Spleen (tissue), 11 donors: ENCODE results near the gene SLC48A1. TPM values are rescaled to one million over a fixed set of nuclear protein-coding genes. Genes with fewer than 3 reads are reported as not detected.

Experiments
- DNase-seq: peaks from one replicate; pipeline ENCODE4 v3.0.0-alpha.2; 2020
- H3K27ac ChIP-seq, 8 donors: fragments of 200-600 bp; sonication (generic) in 7 of 8; 1 replicate in 4 of 8; 2 replicates in 4 of 8; pipeline versions ENCODE4 v1.5.0 to v1.8.0; 2016 to 2021; ENCODE audit warnings: inconsistent platforms in 4 of 8, mild to moderate bottlenecking in 4 of 8, moderate library complexity in 1 of 8
- H3K27me3 ChIP-seq, 7 donors: fragments of 200-600 bp; sonication (generic) in 6 of 7; replicated peaks in 1 of 7; 1 replicate in 4 of 7; 2 replicates in 3 of 7; pipeline versions ENCODE4 v1.5.0 to v1.8.0; 2016 to 2021; ENCODE audit warnings: inconsistent platforms in 3 of 7, mild to moderate bottlenecking in 1 of 7
- H3K36me3 ChIP-seq, 6 donors: fragments of 200-600 bp; sonication (generic) in 5 of 6; 1 replicate in 4 of 6; 2 replicates in 2 of 6; pipeline versions ENCODE4 v1.5.0 to v1.8.0; 2016 to 2021; ENCODE audit warnings: inconsistent platforms in 2 of 6
- H3K4me1 ChIP-seq, 6 donors: fragments of 200-600 bp; sonication (generic) in 5 of 6; 1 replicate in 3 of 6; 2 replicates in 3 of 6; pipeline versions ENCODE4 v1.5.0 to v1.8.0; 2016 to 2021; ENCODE audit warnings: inconsistent platforms in 3 of 6
- H3K4me3 ChIP-seq, 8 donors: fragments of 200-600 bp; sonication (generic) in 7 of 8; 1 replicate in 4 of 8; 2 replicates in 4 of 8; pipeline versions ENCODE4 v1.5.0 to v1.8.0; 2016 to 2021; ENCODE audit warnings: inconsistent platforms in 4 of 8, mild to moderate bottlenecking in 4 of 8, moderate library complexity in 2 of 8
- H3K9me3 ChIP-seq, 8 donors: fragments of 200-600 bp; sonication (generic) in 7 of 8; 1 replicate in 4 of 8; 2 replicates in 4 of 8; pipeline versions ENCODE4 v1.5.0 to v1.8.0; 2016 to 2021; ENCODE audit warnings: inconsistent platforms in 4 of 8
- CTCF ChIP-seq, 11 experiments: fragments of 200-600 bp in 7 of 11; fragments of 450-650 bp in 4 of 11; sonication (generic) in 4 of 11; IDR thresholded peaks in 8 of 11; conservative IDR thresholded peaks in 3 of 11; 1 replicate in 7 of 11; 2 replicates in 4 of 11; pipeline versions ENCODE4 v1.4.0 to v1.8.0; 2016 to 2021; ENCODE audit warnings: antibody characterized with exemption in 11 of 11, inconsistent platforms in 4 of 11, mild to moderate bottlenecking in 1 of 11
- POLR2A ChIP-seq, 3 donors: fragments of 450-650 bp; IDR thresholded peaks; one replicate each; pipeline ENCODE4 v1.5.1; 2017; ENCODE audit warnings: antibody characterized with exemption in 3 of 3, mild to moderate bottlenecking in 1 of 3
- POLR2AphosphoS5 ChIP-seq, 3 donors: sonication (generic); formaldehyde crosslinking; IDR thresholded peaks; one replicate each; pipeline ENCODE4 v1.5.1; 2017; ENCODE audit warnings: antibody characterized with exemption in 3 of 3
- WGBS, 5 donors: extraction: QIAGEN DNeasy Blood & Tissue Kit in 3 of 5; methylation state at CpG; one replicate each; pipeline versions ENCODE4 v1.1.5 to v1.1.7; 2013 to 2018; 5-methylcytosine and 5-hydroxymethylcytosine counted together
- intact Hi-C: fragments of 100-400 bp; cut with DNase I; formaldehyde crosslinking; loops from one replicate; pipeline ENCODE4 v1.15.0; 2023; ENCODE audit warnings: low total_unique reads
- polyA plus RNA-seq, 3 donors: library from polyadenylated mRNA; stranded (reverse); fragments of 200-250 nt; gene quantifications; one replicate each; pipeline ENCODE4 v1.2.1, GENCODE V29; 2013
- total RNA-seq, 7 donors: library from RNA; depleted of rRNA in 3 of 7; stranded (reverse); fragments of >200 nt in 3 of 7; fragmentation: NEBNext Ultra II Directional in 4 of 7; extraction: Animal tissue kit (Norgen Biotek cat#: 25700) in 4 of 7; gene quantifications; one replicate each; pipeline versions ENCODE4 v1.1.0 to v1.2.1, GENCODE V29; 2016 to 2021
- donor health status: healthy with polysubstance abuse.
- donor health status: DM: no; HTN: no; CAD: no; lungs with moderate emphysema.
- donor health status: DM: no; HTN: no; CAD: no.
- donor health status: Bipolar disorder and iron deficiency.
- donor health status: healthy.
- donor health status: DM: no; HTN: no; CAD: no.
- donor health status: DM: yes; HTN: yes; CAD: no.

SLC48A1 gene
- total and polyA plus RNA-seq, 10 donors = 8.4 to 66.4 (median 38.0) TPM

- no peaks in the 10 kb centered on the region for H3K9me3 ChIP-seq
- H3K27ac ChIP-seq = peak overlapping the region; percentile 91 to 98 (median 96)
- H3K36me3 ChIP-seq = peaks cover 0 to 11% (median 0%) of the 10 kb centered on the region in 6 donors
- H3K27me3 ChIP-seq = no peaks in the 10 kb centered on the region
- 21 to 53% (median 47%) methylated on average over 3 of the region's 3 CpGs for WGBS, 5 donors
- peak; percentile 74 for DNase-seq
- peaks cover 64 to 93% (median 76%) of the 10 kb centered on the region in 6 donors for H3K4me1 ChIP-seq
- peak overlapping the region in 7 of 8 donors; percentile 71 to 82 (median 79) for H3K4me3 ChIP-seq
- TF ChIP-seq CTCF (IDR thresholded peaks at IDR 0.05 in 8 of 11, conservative IDR thresholded peaks at IDR 0.05 in 3 of 11) = no peak
- no peak for TF ChIP-seq POLR2A (IDR thresholded peaks at IDR 0.05)
- no peak for TF ChIP-seq POLR2AphosphoS5 (IDR thresholded peaks at IDR 0.05)
- intact Hi-C loops = no loop called here
Measured at GRCh38 chr12:47818007-47818376, 45.0 kb downstream of the SLC48A1 start.

DNA sequence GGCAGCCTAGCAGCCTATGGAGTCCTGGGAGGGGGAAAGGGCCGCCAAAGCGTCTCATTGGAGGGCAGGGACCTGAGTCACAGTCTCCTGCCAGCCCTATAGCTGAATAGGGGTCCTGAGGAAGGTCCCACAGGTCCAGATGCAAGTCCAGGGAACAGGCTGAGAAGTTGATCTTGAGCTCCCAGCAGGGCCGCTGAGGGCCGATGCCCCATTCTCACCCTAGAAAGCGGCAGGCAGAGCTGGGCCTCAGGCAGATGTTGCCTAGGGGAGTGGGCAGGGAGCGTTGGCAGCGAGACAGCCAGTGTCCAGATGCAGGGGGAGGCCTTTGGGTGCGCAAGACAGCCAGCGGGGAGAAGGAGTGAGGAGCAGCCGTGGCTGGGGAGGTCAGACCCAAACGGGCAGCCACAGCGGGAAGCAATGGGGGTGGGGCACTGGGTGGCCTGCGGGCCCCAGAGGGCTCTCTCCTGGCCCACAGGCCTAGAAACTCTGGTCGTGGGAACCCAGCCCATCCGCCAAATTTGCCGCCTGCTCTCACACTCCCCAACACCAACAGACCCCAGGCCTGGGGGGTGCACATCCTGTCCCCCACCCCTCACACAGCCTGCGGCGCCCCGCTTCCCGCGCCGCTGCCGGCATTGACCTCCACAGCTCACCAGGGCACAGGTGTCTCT, 45.6 kb downstream of the SLC48A1 start:
- intact Hi-C loops = no loop called here
- peak in 1 of 3 donors; percentile 85 for TF ChIP-seq POLR2AphosphoS5 (IDR thresholded peaks at IDR 0.05)
- TF ChIP-seq CTCF (IDR thresholded peaks at IDR 0.05 in 8 of 11, conservative IDR thresholded peaks at IDR 0.05 in 3 of 11) = no peak
- no peak for TF ChIP-seq POLR2A (IDR thresholded peaks at IDR 0.05)
- Histone ChIP-seq H3K36me3 (peaks cover 0 to 11% (median 0%) of the 10 kb centered on the region in 6 donors), H3K27me3 (no peaks in the 10 kb centered on the region), H3K4me3 (peak overlapping the region; percentile 71 to 82 (median 78)), H3K27ac (peak overlapping the region; percentile 91 to 98 (median 96)), H3K4me1 (peaks cover 61 to 93% (median 74%) of the 10 kb centered on the region in 6 donors), H3K9me3 (no peaks in the 10 kb centered on the region)
- peak; percentile 91 for DNase-seq
- WGBS, 5 donors = 4 to 10% (median 6%) methylated on average over 16 to 23 of the region's 23 CpGs

GRCh38 chr12:47819138-47819895, 46.3 kb downstream of the SLC48A1 start:
- Histone ChIP-seq H3K27ac (peak overlapping the region; percentile 91 to 98 (median 96)), H3K4me1 (peaks cover 53 to 93% (median 74%) of the 10 kb centered on the region in 6 donors), H3K4me3 (peak overlapping the region; percentile 71 to 82 (median 78)), H3K36me3 (peaks cover 0 to 8% (median 0%) of the 10 kb centered on the region in 6 donors), H3K27me3 (no peaks in the 10 kb centered on the region), H3K9me3 (no peaks in the 10 kb centered on the region)
- WGBS, 5 donors = 0 to 2% (median 1%) methylated on average over 12 to 77 of the region's 77 CpGs
- peak in 7 of 11 experiments; percentile 5 to 57 (median 26) for TF ChIP-seq CTCF (IDR thresholded peaks at IDR 0.05 in 8 of 11, conservative IDR thresholded peaks at IDR 0.05 in 3 of 11)
- peak; percentile 62 to 82 (median 72) for TF ChIP-seq POLR2AphosphoS5 (IDR thresholded peaks at IDR 0.05)
- TF ChIP-seq POLR2A (IDR thresholded peaks at IDR 0.05) = peak in 1 of 3 donors; percentile 22
- intact Hi-C loops = no loop called here
- DNase-seq = peak; percentile 95
